ENCODE measurements around the gene ZNF621.

DNA sequence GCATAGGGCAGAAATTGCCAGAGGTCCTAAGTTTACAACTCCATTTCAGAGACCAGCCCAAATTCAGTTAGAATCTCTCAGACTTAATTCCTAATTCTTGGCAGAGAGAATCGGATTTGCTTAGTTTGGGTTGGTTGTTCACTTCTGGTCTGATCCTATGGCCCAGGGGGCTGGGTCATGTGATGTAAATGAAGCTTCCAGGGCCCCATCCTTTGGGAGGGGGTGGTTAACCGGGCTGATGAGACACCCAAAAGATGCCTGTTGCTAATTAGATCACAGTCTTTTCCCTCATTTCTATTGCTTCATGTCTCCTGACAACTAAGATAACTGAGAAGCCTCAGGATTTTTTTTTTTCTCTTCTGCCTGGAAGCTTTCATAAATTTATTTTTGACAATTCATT lies 30.1 kb upstream of the ZNF621 start:
- TF ChIP-seq CTCF (conservative IDR thresholded peaks at IDR 0.05; ENCODE audit: low read length), result no peak
- TF ChIP-seq EZH2phosphoT487 (IDR thresholded peaks at IDR 0.05; ENCODE audit: borderline replicate concordance, low read depth, low read length), result no peak
